Activated T-helper 2 cell treated with anti-CD3 and anti-CD28 coated beads, Interferon-gamma antibody, Interleukin-2, Interleukin-4, amounts not matched to agents 10 μg/mL and 5 μg/mL and 100 μg/mL, durations not matched to agents 14 hours and 24 hours and 36 hours (primary cell): ENCODE data around the gene RASGRP4. TPM values are rescaled to one million over a fixed set of nuclear protein-coding genes. Genes with fewer than 3 reads are reported as not detected.

Source experiments
- DNase-seq: peaks from one replicate; pipeline ENCODE4 v3.0.0; 2021; ENCODE audit warnings: low spot score
- H3K27ac Mint-ChIP-seq: one replicate; pipeline ENCODE4 v1.8.0; 2021; ENCODE audit warnings: mixed read lengths
- H3K27me3 Mint-ChIP-seq: one replicate; pipeline ENCODE4 v1.8.0; 2021; ENCODE audit warnings: low read depth, mixed read lengths
- H3K36me3 Mint-ChIP-seq: one replicate; pipeline ENCODE4 v1.8.0; 2021; ENCODE audit warnings: low read depth, mixed read lengths
- H3K4me1 Mint-ChIP-seq: one replicate; pipeline ENCODE4 v1.8.0; 2021; ENCODE audit warnings: low read depth, mixed read lengths
- H3K4me3 Mint-ChIP-seq: one replicate; pipeline ENCODE4 v1.8.0; 2021; ENCODE audit warnings: low read depth, mild to moderate bottlenecking, moderate library complexity, mixed read lengths
- H3K9me3 Mint-ChIP-seq: one replicate; pipeline ENCODE4 v1.8.0; 2021; ENCODE audit warnings: mixed read lengths
- intact Hi-C: fragments of 100-400 bp; cut with micrococcal nuclease; formaldehyde crosslinking; loops from one replicate; pipeline ENCODE4 v1.15.1; 2023
- total RNA-seq: library from RNA; stranded (reverse); gene quantifications from 2 replicates; pipeline ENCODE4 v1.2.3, GENCODE V29; 2022

Gene RASGRP4
- total RNA-seq, 1 donor from 2014 or later = 20.0 TPM

GRCh38 chr19:38389957-38390924 is 35.8 kb downstream of the RASGRP4 start:
- DNase-seq = no peak
- intact Hi-C loops = loop anchor here (5.0 kb wide), 1 partner anchor 158 kb away; no protein-coding TSS in a partner anchor
- Mint-ChIP-seq H3K9me3 (no peaks in the 10 kb centered on the region), H3K4me3 (peak overlapping the region; percentile 3), H3K27ac (no peak overlapping the region), H3K27me3 (peaks cover 25% of the 10 kb centered on the region), H3K36me3 (peaks cover 7% of the 10 kb centered on the region), H3K4me1 (peaks cover 22% of the 10 kb centered on the region)

GRCh38 chr19:38389101-38389925 is 36.7 kb downstream of the RASGRP4 start:
- Mint-ChIP-seq H3K9me3 (no peaks in the 10 kb centered on the region), H3K4me3 (peak overlapping the region; percentile 54), H3K4me1 (peaks cover 18% of the 10 kb centered on the region), H3K36me3 (peaks cover 15% of the 10 kb centered on the region), H3K27me3 (peaks cover 25% of the 10 kb centered on the region), H3K27ac (no peak overlapping the region)
- DNase-seq = no peak
- intact Hi-C loops = loop anchor here (5.0 kb wide), 1 partner anchor 157 kb away; no protein-coding TSS in a partner anchor

GRCh38 chr19:38388349-38389100 is 37.5 kb downstream of the RASGRP4 start, which contains the start of gene SPRED3:
SPRED3 (plus strand) TSS chr19:38388697; CDS start chr19:38390303, 1,606 bp downstream.
- H3K9me3 Mint-ChIP-seq = no peaks in the 10 kb centered on the region
- H3K27me3 Mint-ChIP-seq = peaks cover 21% of the 10 kb centered on the region
- H3K27ac Mint-ChIP-seq = peak within 1 kb of the TSS; percentile 54
- H3K36me3 Mint-ChIP-seq = peaks cover 17% of the 10 kb centered on the region
- peaks cover 13% of the 10 kb centered on the region for H3K4me1 Mint-ChIP-seq
- no peak for DNase-seq
- H3K4me3 Mint-ChIP-seq = peak within 1 kb of the TSS; percentile 85
- intact Hi-C loops = loop anchor here (1.0 to 5.0 kb wide), 2 partner anchors 53 to 156 kb away; partner anchors contain the start of gene CATSPERG

GRCh38 chr19:38387550-38388348 is 38.3 kb downstream of the RASGRP4 start, which contains the start of gene GGN:
GGN (minus strand) TSS chr19:38388034; CDS start chr19:38387261, 773 bp downstream.
- peaks cover 23% of the 10 kb centered on the region for H3K36me3 Mint-ChIP-seq
- peak within 1 kb of the TSS; percentile 54 for H3K27ac Mint-ChIP-seq
- DNase-seq = peak; percentile 77
- peaks cover 11% of the 10 kb centered on the region for H3K4me1 Mint-ChIP-seq
- H3K4me3 Mint-ChIP-seq = peak within 1 kb of the TSS; percentile 85
- H3K27me3 Mint-ChIP-seq = peaks cover 21% of the 10 kb centered on the region
- intact Hi-C loops = loop anchor here (1.0 to 5.0 kb wide), 3 partner anchors 13 to 155 kb away; partner anchors contain the start of genes CATSPERG and PSMD8
- H3K9me3 Mint-ChIP-seq = no peaks in the 10 kb centered on the region

- Mint-ChIP-seq H3K9me3 (no peaks in the 10 kb centered on the region), H3K27me3 (peaks cover 19% of the 10 kb centered on the region), H3K4me3 (peak overlapping the region; percentile 78), H3K27ac (peak overlapping the region; percentile 53), H3K4me1 (peaks cover 8% of the 10 kb centered on the region), H3K36me3 (peaks cover 29% of the 10 kb centered on the region)
- DNase-seq = no peak
- intact Hi-C loops = loop anchor here (1.0 to 5.0 kb wide), 2 partner anchors 13 to 155 kb away; partner anchors contain the start of gene PSMD8
Measured at GRCh38 chr19:38386971-38387549, 39.0 kb downstream of the RASGRP4 start.

GRCh38 chr19:38386300-38386970 is 39.6 kb downstream of the RASGRP4 start:
- Mint-ChIP-seq H3K4me1 (peaks cover 8% of the 10 kb centered on the region), H3K27ac (no peak overlapping the region), H3K27me3 (peaks cover 18% of the 10 kb centered on the region), H3K9me3 (no peaks in the 10 kb centered on the region), H3K36me3 (peaks cover 35% of the 10 kb centered on the region), H3K4me3 (no peak overlapping the region)
- intact Hi-C loops = loop anchor here (5.0 kb wide), 1 partner anchor 154 kb away; no protein-coding TSS in a partner anchor
- DNase-seq = no peak

- Mint-ChIP-seq H3K4me1 (peaks cover 8% of the 10 kb centered on the region), H3K9me3 (no peaks in the 10 kb centered on the region), H3K27me3 (peaks cover 12% of the 10 kb centered on the region), H3K36me3 (peaks cover 41% of the 10 kb centered on the region), H3K4me3 (no peak overlapping the region), H3K27ac (no peak overlapping the region)
- intact Hi-C loops = loop anchor here (5.0 kb wide), 1 partner anchor 154 kb away; no protein-coding TSS in a partner anchor
- no peak for DNase-seq
Measured at GRCh38 chr19:38385804-38386257, 40.2 kb downstream of the RASGRP4 start.

- H3K27me3 Mint-ChIP-seq = peaks cover 10% of the 10 kb centered on the region
- H3K4me3 Mint-ChIP-seq = no peak overlapping the region
- intact Hi-C loops = loop anchor here (5.0 kb wide), 1 partner anchor 153 kb away; no protein-coding TSS in a partner anchor
- DNase-seq = no peak
- H3K9me3 Mint-ChIP-seq = no peaks in the 10 kb centered on the region
- peaks cover 45% of the 10 kb centered on the region for H3K36me3 Mint-ChIP-seq
- no peak overlapping the region for H3K27ac Mint-ChIP-seq
- H3K4me1 Mint-ChIP-seq = peaks cover 8% of the 10 kb centered on the region
Measured at GRCh38 chr19:38385057-38385803, 40.8 kb downstream of the RASGRP4 start.

GRCh38 chr19:38384209-38385027 is 41.6 kb downstream of the RASGRP4 start:
- DNase-seq = no peak
- peaks cover 50% of the 10 kb centered on the region for H3K36me3 Mint-ChIP-seq
- peaks cover 11% of the 10 kb centered on the region for H3K4me1 Mint-ChIP-seq
- H3K9me3 Mint-ChIP-seq = no peaks in the 10 kb centered on the region
- H3K4me3 Mint-ChIP-seq = no peak overlapping the region
- no peak overlapping the region for H3K27ac Mint-ChIP-seq
- peaks cover 5% of the 10 kb centered on the region for H3K27me3 Mint-ChIP-seq
- intact Hi-C loops = loop anchor here (5.0 kb wide), 1 partner anchor 152 kb away; no protein-coding TSS in a partner anchor
